WTC11 (cell line): ENCODE measurements around the gene FATE1. TPM values are rescaled to one million over a fixed set of nuclear protein-coding genes. Genes with fewer than 3 reads are reported as not detected.

ENCODE experiments used
- ATAC-seq: fragments of 200-7000 bp; cut with Tn5 transposase; 2 replicates; pipeline ENCODE4 v1.10.0; 2021; ENCODE audit warnings: mild to moderate bottlenecking, moderate library complexity
- CTCF ChIA-PET: fragments of 300-600 bp; sonication (Branson Sonifier 250); formaldehyde crosslinking; loops from one replicate; lab custom pipeline; 2021; ENCODE audit warnings: antibody characterized with exemption; lab: Charles Lee
- POLR2A ChIA-PET: fragments of 350-600 bp; sonication (Branson Sonifier 250); formaldehyde crosslinking; loops from one replicate; lab custom pipeline; 2021; ENCODE audit warnings: antibody characterized with exemption; lab: Charles Lee
- DNase-seq: peaks from one replicate; pipeline ENCODE4 v3.0.0; 2021; ENCODE audit warnings: low spot score
- H3K27ac Mint-ChIP-seq: 2 replicates; pipeline ENCODE4 v1.8.0; 2021; ENCODE audit warnings: mixed read lengths
- H3K27me3 Mint-ChIP-seq: 2 replicates; pipeline ENCODE4 v1.8.0; 2021; ENCODE audit warnings: low read depth, mild to moderate bottlenecking, moderate library complexity, mixed read lengths
- H3K36me3 Mint-ChIP-seq: 2 replicates; pipeline ENCODE4 v1.8.0; 2021; ENCODE audit warnings: mixed read lengths
- H3K4me1 Mint-ChIP-seq: 2 replicates; pipeline ENCODE4 v1.8.0; 2022; ENCODE audit warnings: mixed read lengths
- H3K4me3 Mint-ChIP-seq: 2 replicates; pipeline ENCODE4 v1.8.0; 2021; ENCODE audit warnings: mild to moderate bottlenecking, moderate library complexity, mixed read lengths
- H3K9me3 Mint-ChIP-seq: 2 replicates; pipeline ENCODE4 v1.8.0; 2021; ENCODE audit warnings: mixed read lengths
- AFF4 ChIP-seq: sonication (generic); formaldehyde crosslinking; IDR thresholded peaks from 2 replicates; pipeline ENCODE4 v1.8.1; 2023; ENCODE audit warnings: mild to moderate bottlenecking, missing genetic modification reagents, borderline replicate concordance
- AR ChIP-seq: fragments of 250-450 bp; sonication (Bioruptor Pico); IDR thresholded peaks from 2 replicates; pipeline ENCODE4 v1.9.0; 2021; ENCODE audit warnings: mild to moderate bottlenecking
- ATF1 ChIP-seq: sonication (generic); formaldehyde crosslinking; IDR thresholded peaks from 2 replicates; pipeline ENCODE4 v1.8.1; 2023; ENCODE audit warnings: mild to moderate bottlenecking, moderate library complexity, missing genetic modification reagents
- CREM ChIP-seq: sonication (generic); formaldehyde crosslinking; IDR thresholded peaks from 2 replicates; pipeline ENCODE4 v1.8.1; 2022; ENCODE audit warnings: mild to moderate bottlenecking, missing genetic modification reagents, moderate library complexity
- E2F1 ChIP-seq: sonication (generic); formaldehyde crosslinking; IDR thresholded peaks from 2 replicates; pipeline ENCODE4 v1.8.0; 2022; ENCODE audit warnings: mild to moderate bottlenecking, missing genetic modification reagents
- FOXK1 ChIP-seq: sonication (generic); formaldehyde crosslinking; IDR thresholded peaks from 2 replicates; pipeline ENCODE4 v1.8.0; 2022; ENCODE audit warnings: mild to moderate bottlenecking, moderate library complexity, missing genetic modification reagents
- FOXP1 ChIP-seq: sonication (generic); formaldehyde crosslinking; IDR thresholded peaks from 2 replicates; pipeline ENCODE4 v1.8.0; 2022; ENCODE audit warnings: missing genetic modification reagents, mild to moderate bottlenecking, moderate library complexity, borderline replicate concordance
- GABPB1 ChIP-seq: sonication (generic); formaldehyde crosslinking; IDR thresholded peaks from 2 replicates; pipeline ENCODE4 v1.8.1; 2023; ENCODE audit warnings: mild to moderate bottlenecking, missing genetic modification reagents
- HMGA2 ChIP-seq: fragments of 250-450 bp; sonication (Bioruptor Pico); IDR thresholded peaks from 2 replicates; pipeline ENCODE4 v1.4.0; 2021; ENCODE audit warnings: mild to moderate bottlenecking, moderate library complexity
- IRF1 ChIP-seq: sonication (generic); formaldehyde crosslinking; IDR thresholded peaks from 2 replicates; pipeline ENCODE4 v1.8.0; 2023; ENCODE audit warnings: missing genetic modification reagents
- IRF2 ChIP-seq: sonication (generic); formaldehyde crosslinking; IDR thresholded peaks from 2 replicates; pipeline ENCODE4 v1.8.0; 2022; ENCODE audit warnings: low read depth, missing genetic modification reagents, borderline replicate concordance
- MXD4 ChIP-seq: fragments of 250-450 bp; sonication (Bioruptor Pico); IDR thresholded peaks from 2 replicates; pipeline ENCODE4 v1.8.0; 2021; ENCODE audit warnings: mild to moderate bottlenecking, moderate library complexity, borderline replicate concordance
- NFATC4 ChIP-seq: fragments of 250-450 bp; sonication (Bioruptor Pico); IDR thresholded peaks from 2 replicates; pipeline ENCODE4 v1.9.0; 2021; ENCODE audit warnings: mild to moderate bottlenecking
- SOX15 ChIP-seq: fragments of 250-450 bp; sonication (Bioruptor Pico); IDR thresholded peaks from 2 replicates; pipeline ENCODE4 v1.9.0; 2021; ENCODE audit warnings: mild to moderate bottlenecking
- SP1 ChIP-seq: sonication (generic); formaldehyde crosslinking; conservative IDR thresholded peaks from 2 replicates; pipeline ENCODE4 v1.8.1; 2022; ENCODE audit warnings: missing genetic modification reagents
- ZNF138 ChIP-seq: sonication (generic); formaldehyde crosslinking; conservative IDR thresholded peaks from 2 replicates; pipeline ENCODE4 v1.8.1; 2022; ENCODE audit warnings: mild to moderate bottlenecking, moderate library complexity, missing genetic modification reagents
- ZNF263 ChIP-seq: sonication (generic); formaldehyde crosslinking; IDR thresholded peaks from 2 replicates; pipeline ENCODE4 v1.8.1; 2022; ENCODE audit warnings: low read depth, mild to moderate bottlenecking, moderate library complexity, missing genetic modification reagents
- ZNF317 ChIP-seq: sonication (generic); formaldehyde crosslinking; IDR thresholded peaks from 2 replicates; pipeline ENCODE4 v1.8.1; 2023; ENCODE audit warnings: low read depth, mild to moderate bottlenecking, moderate library complexity, missing genetic modification reagents, borderline replicate concordance
- ZNF423 ChIP-seq: fragments of 250-450 bp; sonication (Bioruptor Pico); IDR thresholded peaks from 2 replicates; pipeline ENCODE4 v2.1.2; 2022; ENCODE audit warnings: mild to moderate bottlenecking, moderate library complexity
- ZNF532 ChIP-seq: fragments of 250-450 bp; sonication (Bioruptor Pico); IDR thresholded peaks from 2 replicates; pipeline ENCODE4 v1.9.0; 2021; ENCODE audit warnings: mild to moderate bottlenecking, borderline replicate concordance
- ZNF671 ChIP-seq: fragments of 250-450 bp; sonication (Bioruptor Pico); IDR thresholded peaks from 2 replicates; pipeline ENCODE4 v1.8.0; 2021; ENCODE audit warnings: mild to moderate bottlenecking
- total RNA-seq: library from RNA; stranded (reverse); gene quantifications from 3 replicates; pipeline ENCODE4 v1.2.3, GENCODE V29; 2021

The FATE1 gene
- total RNA-seq, 1 experiment from 2014 or later = not detected

GRCh38 chrX:151737494-151737893 is 21.7 kb downstream of the FATE1 start (continued):
- TF ChIP-seq ZNF532 (no peak), FOXK1 (CRISPR knock-in tag) (no peak), ZNF263 (CRISPR knock-in tag) (no peak), IRF2 (CRISPR knock-in tag) (no peak), MXD4 (no peak), FOXP1 (CRISPR knock-in tag) (no peak), GABPB1 (CRISPR knock-in tag) (no peak), ZNF423 (CRISPR knock-in tag) (no peak), CREM (CRISPR knock-in tag) (no peak), E2F1 (no peak)

- Mint-ChIP-seq H3K4me3 (no peak overlapping the region), H3K27me3 (no peaks in the 10 kb centered on the region; the same call in none of the 2 replicates), H3K4me1 (no peaks in the 10 kb centered on the region), H3K27ac (no peak overlapping the region), H3K36me3 (no peaks in the 10 kb centered on the region), H3K9me3 (0 out of 2 replicates have a peak, but pooled peaks cover 10% of the 10 kb centered on the region)
- DNase-seq (no peak), ATAC-seq (no peak)
- no peak for TF ChIP-seq ZNF263 (CRISPR knock-in tag)
- ChIA-PET POLR2A (no interaction called here), CTCF (no interaction called here)
Measured at GRCh38 chrX:151738751-151739150, 22.9 kb downstream of the FATE1 start.

GRCh38 chrX:151741606-151742005 is 25.8 kb downstream of the FATE1 start:
- no peak overlapping the region for H3K27ac Mint-ChIP-seq
- 0 out of 2 replicates have a peak, but pooled peaks cover 4% of the 10 kb centered on the region for H3K9me3 Mint-ChIP-seq
- H3K36me3 Mint-ChIP-seq = no peaks in the 10 kb centered on the region
- CTCF ChIA-PET = no interaction called here
- no peaks in the 10 kb centered on the region; the same call in 1 of the 2 replicates for H3K27me3 Mint-ChIP-seq
- TF ChIP-seq AFF4 (CRISPR knock-in tag) (no peak), AR (CRISPR knock-in tag) (no peak), ZNF138 (no peak), SP1 (no peak), ATF1 (no peak), IRF1 (CRISPR knock-in tag) (no peak), ZNF671 (CRISPR knock-in tag) (no peak), NFATC4 (CRISPR knock-in tag) (no peak), HMGA2 (CRISPR knock-in tag) (no peak), ZNF317 (no peak), ZNF423 (CRISPR knock-in tag) (no peak), SOX15 (CRISPR knock-in tag) (no peak)
- TF ChIP-seq, all 79 proteins: peak for 0
- DNase-seq (no peak), ATAC-seq (no peak)
- no peaks in the 10 kb centered on the region for H3K4me1 Mint-ChIP-seq
- H3K4me3 Mint-ChIP-seq = no peak overlapping the region
- POLR2A ChIA-PET = no interaction called here
